Keratinocyte (primary cell): ENCODE measurements around the gene SSBP2. TPM values are rescaled to one million over a fixed set of nuclear protein-coding genes. Genes with fewer than 3 reads are reported as not detected.
A peak's percentile ranks its signal among the peaks of the same experiment; 100 is the strongest.

Experiments
- DNase-seq: peaks from one replicate; pipeline ENCODE4 v3.0.0-alpha.2; 2011; ENCODE audit warnings: low read depth, missing footprints, low spot score
- FAIRE-seq: peaks from 2 replicates; lab custom pipeline; 2011; peaks lifted over from hg19 to GRCh38; lab: Jason Lieb, UNC
- H2AFZ ChIP-seq: 2 replicates; pipeline ENCODE4 v1.6.0; 2012; ENCODE audit warnings: low read length, control low read depth, inconsistent platforms; ENCODE audit not compliant: control insufficient read depth
- H3K27ac ChIP-seq: 2 replicates; pipeline ENCODE4 v1.5.1; 2011; ENCODE audit warnings: low read length; ENCODE audit not compliant: control insufficient read depth, insufficient read depth
- H3K27me3 ChIP-seq: 3 replicates; pipeline ENCODE4 v1.6.0; 2011; ENCODE audit warnings: low read length; ENCODE audit not compliant: control insufficient read depth, insufficient read depth; ENCODE audit errors: extremely low read depth
- H3K36me3 ChIP-seq, 2 experiments: 2 replicates in 1 of 2; 3 replicates in 1 of 2; pipeline ENCODE4 v1.5.1; 2011; ENCODE audit warnings: low read length in 2 of 2, mild to moderate bottlenecking in 1 of 2; ENCODE audit not compliant: control insufficient read depth in 2 of 2, insufficient read depth in 2 of 2; ENCODE audit errors: extremely low read depth in 1 of 2
- H3K4me1 ChIP-seq: 3 replicates; pipeline ENCODE4 v1.5.1; 2011; ENCODE audit warnings: low read length; ENCODE audit not compliant: control insufficient read depth, insufficient read depth; ENCODE audit errors: extremely low read depth
- H3K4me2 ChIP-seq: 3 replicates; pipeline ENCODE4 v1.6.0; 2011; ENCODE audit warnings: low read depth, low read length; ENCODE audit not compliant: control insufficient read depth, insufficient read depth; ENCODE audit errors: extremely low read depth
- H3K4me3 ChIP-seq, 3 experiments: fragments of 200-600 bp in 1 of 3; sonication (generic) in 1 of 3; 2 replicates in 2 of 3; 3 replicates in 1 of 3; pipeline ENCODE4 v1.5.1; 2011 to 2016; ENCODE audit warnings: low read length in 3 of 3, mild to moderate bottlenecking in 3 of 3, control low read depth in 2 of 3, inconsistent platforms in 1 of 3, low read depth in 1 of 3, mixed read lengths in 1 of 3, mixed run types in 1 of 3, moderate library complexity in 1 of 3; ENCODE audit not compliant: control insufficient read depth in 2 of 3, insufficient read depth in 2 of 3; ENCODE audit errors: extremely low read depth in 1 of 3
- H3K79me2 ChIP-seq: 2 replicates; pipeline ENCODE4 v1.6.0; 2012; ENCODE audit warnings: low read length; ENCODE audit not compliant: control insufficient read depth, insufficient read depth
- H3K9ac ChIP-seq: 3 replicates; pipeline ENCODE4 v1.6.0; 2011; ENCODE audit warnings: low read length; ENCODE audit not compliant: control insufficient read depth, insufficient read depth; ENCODE audit errors: extremely low read depth
- H3K9me1 ChIP-seq: 3 replicates; pipeline ENCODE4 v1.6.0; 2011; ENCODE audit warnings: low read length; ENCODE audit not compliant: control insufficient read depth, insufficient read depth; ENCODE audit errors: extremely low read depth
- H3K9me3 ChIP-seq: 2 replicates; pipeline ENCODE4 v1.5.1; 2012; ENCODE audit warnings: low read depth, low read length; ENCODE audit not compliant: control insufficient read depth
- H4K20me1 ChIP-seq: 3 replicates; pipeline ENCODE4 v1.6.0; 2011; ENCODE audit warnings: low read length; ENCODE audit not compliant: control insufficient read depth, insufficient read depth; ENCODE audit errors: extremely low read depth
- EZH2 ChIP-seq: IDR thresholded peaks from one replicate; pipeline ENCODE4 v1.6.1; 2012; ENCODE audit warnings: inconsistent platforms, mild to moderate bottlenecking, low read length, moderate library complexity
- dilution Hi-C: fragments of 300-500 bp; cut with MboI; formaldehyde crosslinking; loops from one replicate; pipeline ENCODE4 v1.7.0; 2020; ENCODE audit warnings: low sequenced_read_pairs; ENCODE audit not compliant: extremely low pct_ligation_motif_present
- polyA plus RNA-seq, 5 experiments: library from polyadenylated mRNA; depleted of rRNA in 3 of 5; stranded (reverse) in 3 of 5; stranded (forward) in 1 of 5; unstranded in 1 of 5; fragments of >200 nt; gene quantifications; 1 replicate in 1 of 5; 2 replicates in 3 of 5; 3 replicates in 1 of 5; pipeline versions ENCODE4 v1.2.1 to v1.2.3, GENCODE V29; 2011 to 2012; ENCODE audit warnings: missing spikeins in 2 of 5, low read depth in 1 of 5, low replicate concordance in 1 of 5
- TF ChIP-seq, protein P1 (sequence below), 3 experiments: IDR thresholded peaks in 1 of 3; conservative IDR thresholded peaks in 1 of 3; optimal IDR thresholded peaks in 1 of 3; 2 replicates in 2 of 3; 3 replicates in 1 of 3; pipeline versions ENCODE3 to v1.5.1; 2011; ENCODE audit warnings: low read length in 3 of 3, mild to moderate bottlenecking in 3 of 3, moderate library complexity in 2 of 3, control low read depth in 1 of 3, inconsistent platforms in 1 of 3; ENCODE audit not compliant: insufficient read depth in 2 of 3; ENCODE audit errors: extremely low read depth in 1 of 3

Gene SSBP2
- polyA plus RNA-seq, 1 donor (not counting 4 experiments of a cell fraction or from before 2014, with no cell fraction given) = 14.6 TPM

DNA sequence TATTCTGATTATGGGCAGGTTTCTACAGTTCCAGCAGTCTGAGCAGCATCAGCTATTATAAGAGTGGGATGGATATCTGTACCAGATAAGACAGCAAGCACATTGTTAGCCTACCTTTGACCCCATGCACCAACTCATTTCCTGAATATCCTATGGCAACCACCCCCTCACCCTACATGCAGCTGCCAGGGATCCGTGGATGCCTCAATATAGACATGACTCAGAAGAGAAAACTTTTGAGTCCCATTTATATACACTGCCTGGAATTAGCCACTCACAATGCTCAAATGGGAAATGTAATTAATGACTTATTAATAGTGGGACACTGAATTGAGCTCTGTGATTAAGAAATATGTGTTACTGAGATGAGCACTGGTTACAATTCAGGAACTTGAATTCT is 124.4 kb downstream of the SSBP2 start:
- DNase-seq (no peak), FAIRE-seq (peak; percentile 84)
- Histone ChIP-seq H3K27me3 (no peaks in the 10 kb centered on the region), H3K79me2 (no peaks in the 10 kb centered on the region), H4K20me1 (no peaks in the 10 kb centered on the region), H3K27ac (no peak overlapping the region), H3K4me1 (peaks cover 3% of the 10 kb centered on the region), H3K9me1 (no peaks in the 10 kb centered on the region), H3K9ac (no peak overlapping the region), H3K4me3 (no peak overlapping the region), H3K9me3 (no peaks in the 10 kb centered on the region), H3K36me3 (no peaks in the 10 kb centered on the region), H2AFZ (no peak overlapping the region), H3K4me2 (no peak overlapping the region)
- TF ChIP-seq, protein P1, sequence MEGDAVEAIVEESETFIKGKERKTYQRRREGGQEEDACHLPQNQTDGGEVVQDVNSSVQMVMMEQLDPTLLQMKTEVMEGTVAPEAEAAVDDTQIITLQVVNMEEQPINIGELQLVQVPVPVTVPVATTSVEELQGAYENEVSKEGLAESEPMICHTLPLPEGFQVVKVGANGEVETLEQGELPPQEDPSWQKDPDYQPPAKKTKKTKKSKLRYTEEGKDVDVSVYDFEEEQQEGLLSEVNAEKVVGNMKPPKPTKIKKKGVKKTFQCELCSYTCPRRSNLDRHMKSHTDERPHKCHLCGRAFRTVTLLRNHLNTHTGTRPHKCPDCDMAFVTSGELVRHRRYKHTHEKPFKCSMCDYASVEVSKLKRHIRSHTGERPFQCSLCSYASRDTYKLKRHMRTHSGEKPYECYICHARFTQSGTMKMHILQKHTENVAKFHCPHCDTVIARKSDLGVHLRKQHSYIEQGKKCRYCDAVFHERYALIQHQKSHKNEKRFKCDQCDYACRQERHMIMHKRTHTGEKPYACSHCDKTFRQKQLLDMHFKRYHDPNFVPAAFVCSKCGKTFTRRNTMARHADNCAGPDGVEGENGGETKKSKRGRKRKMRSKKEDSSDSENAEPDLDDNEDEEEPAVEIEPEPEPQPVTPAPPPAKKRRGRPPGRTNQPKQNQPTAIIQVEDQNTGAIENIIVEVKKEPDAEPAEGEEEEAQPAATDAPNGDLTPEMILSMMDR (optimal IDR thresholded peaks at IDR 0.05 in 1 of 3, IDR thresholded peaks at IDR 0.05 in 1 of 3, conservative IDR thresholded peaks at IDR 0.05 in 1 of 3; ENCODE audit: extremely low read depth in 1 of 3, insufficient read depth in 2 of 3, low read length in 3 of 3) = no peak
- TF ChIP-seq EZH2 = no peak
- dilution Hi-C loops = no loop called here

DNA sequence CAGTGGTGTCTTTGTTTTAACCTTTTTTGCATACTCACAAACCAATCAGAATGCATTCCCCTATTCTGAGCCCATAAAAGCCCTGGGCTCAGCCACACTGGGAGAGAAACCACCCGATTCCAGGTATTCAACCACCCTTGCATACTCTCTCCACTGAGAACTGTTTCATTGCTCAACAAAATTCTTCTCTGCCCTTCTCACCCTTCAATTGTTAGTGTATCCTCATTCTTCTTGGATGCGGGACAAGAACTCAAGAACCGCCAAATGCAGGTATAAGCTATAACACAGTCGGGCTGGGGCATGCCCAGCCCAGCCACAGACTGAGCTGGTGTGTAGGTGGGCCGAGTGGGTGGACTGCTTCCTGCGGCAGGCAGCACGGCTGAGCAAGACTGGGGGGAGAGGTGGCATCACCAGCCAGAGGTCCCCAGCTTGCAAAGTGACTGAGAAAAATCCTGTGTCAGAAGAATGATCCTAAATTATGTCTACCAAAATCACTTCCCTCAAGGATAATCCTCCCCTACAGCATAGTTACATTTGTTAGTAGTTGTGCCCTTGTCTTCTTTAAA is 141.0 kb downstream of the SSBP2 start:
- Histone ChIP-seq H2AFZ (no peak overlapping the region), H3K27ac (no peak overlapping the region), H3K27me3 (no peaks in the 10 kb centered on the region), H3K9me3 (peaks cover 3% of the 10 kb centered on the region), H3K4me1 (no peaks in the 10 kb centered on the region), H3K9me1 (no peaks in the 10 kb centered on the region), H3K4me3 (no peak overlapping the region), H3K36me3 (no peaks in the 10 kb centered on the region), H4K20me1 (no peaks in the 10 kb centered on the region), H3K9ac (no peak overlapping the region), H3K79me2 (no peaks in the 10 kb centered on the region), H3K4me2 (no peak overlapping the region)
- TF ChIP-seq, protein P1 (optimal IDR thresholded peaks at IDR 0.05 in 1 of 3, IDR thresholded peaks at IDR 0.05 in 1 of 3, conservative IDR thresholded peaks at IDR 0.05 in 1 of 3; ENCODE audit: extremely low read depth in 1 of 3, insufficient read depth in 2 of 3, low read length in 3 of 3) = no peak
- no peak for TF ChIP-seq EZH2
- FAIRE-seq (no peak), DNase-seq (no peak)
- dilution Hi-C loops = no loop called here
